CD1c-positive myeloid dendritic cell (primary cell): Measurements from ENCODE around the gene CDYL2.

Experiments
- DNase-seq: peaks from one replicate; pipeline ENCODE4 v3.0.0-alpha.2; 2016; ENCODE audit errors: extremely low spot score

The CDYL2 gene

GRCh38 chr16:80594756-80595155 lies 209.6 kb downstream of the CDYL2 start:
- no peak for DNase-seq

DNA sequence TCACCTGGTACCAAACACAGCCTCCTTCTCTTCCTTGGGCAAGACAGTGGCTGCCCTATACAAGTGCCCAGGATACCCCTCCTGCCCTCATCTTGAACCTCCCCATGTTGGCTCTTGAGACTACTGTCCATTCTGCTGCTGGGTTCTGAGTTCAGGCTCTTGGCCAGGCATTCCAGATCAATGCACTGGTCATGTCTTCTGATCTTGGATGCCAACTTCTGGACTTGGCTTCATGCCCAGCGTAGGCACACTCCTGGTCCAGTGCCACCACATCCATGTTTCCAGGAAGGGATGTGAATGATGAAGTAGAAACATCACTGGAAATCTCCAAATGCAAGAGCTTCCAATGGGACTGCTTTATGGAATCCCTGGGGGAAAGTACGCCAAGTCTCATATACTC lies 212.1 kb downstream of the CDYL2 start:
- DNase-seq = no peak

DNA sequence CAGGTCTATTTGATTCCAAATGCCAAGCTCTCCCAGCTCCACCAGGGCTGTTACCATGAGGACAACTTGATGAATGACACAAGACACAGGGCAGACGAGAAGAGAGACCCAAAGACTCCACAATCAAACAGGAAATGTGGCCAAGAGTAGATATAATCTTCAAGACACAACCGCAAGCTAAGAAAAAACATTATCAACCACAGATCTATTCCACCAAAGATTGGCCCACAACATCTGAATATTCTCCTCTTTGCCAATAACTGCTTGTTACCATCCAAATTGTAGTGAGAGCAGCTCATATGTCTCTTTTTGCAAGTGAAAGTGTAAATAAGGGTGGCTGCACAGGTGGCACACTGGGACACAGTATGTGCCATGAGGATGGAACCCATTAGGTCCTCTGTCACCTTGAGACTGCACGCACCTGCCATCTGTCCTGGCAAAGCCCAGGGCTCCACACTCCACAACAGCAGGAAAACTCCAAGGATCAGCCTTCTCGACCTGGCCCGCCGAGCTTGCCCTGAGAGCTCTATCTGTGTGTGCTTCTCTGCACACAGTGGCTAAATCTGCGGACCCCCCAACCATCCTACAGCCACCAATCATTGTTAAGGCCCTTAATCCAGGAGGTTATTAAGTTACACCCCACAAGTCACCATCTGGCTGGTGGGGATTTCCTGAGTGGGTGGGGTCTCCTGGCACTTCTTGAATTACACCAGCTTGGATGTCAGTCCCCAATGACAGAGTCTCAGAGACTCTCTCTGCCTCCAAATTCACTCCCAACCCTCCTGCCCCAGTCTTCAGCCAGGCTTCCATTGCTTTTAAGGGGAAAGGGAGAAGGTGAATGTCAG lies 213.1 kb downstream of the CDYL2 start:
- DNase-seq = peak; percentile 25

DNA sequence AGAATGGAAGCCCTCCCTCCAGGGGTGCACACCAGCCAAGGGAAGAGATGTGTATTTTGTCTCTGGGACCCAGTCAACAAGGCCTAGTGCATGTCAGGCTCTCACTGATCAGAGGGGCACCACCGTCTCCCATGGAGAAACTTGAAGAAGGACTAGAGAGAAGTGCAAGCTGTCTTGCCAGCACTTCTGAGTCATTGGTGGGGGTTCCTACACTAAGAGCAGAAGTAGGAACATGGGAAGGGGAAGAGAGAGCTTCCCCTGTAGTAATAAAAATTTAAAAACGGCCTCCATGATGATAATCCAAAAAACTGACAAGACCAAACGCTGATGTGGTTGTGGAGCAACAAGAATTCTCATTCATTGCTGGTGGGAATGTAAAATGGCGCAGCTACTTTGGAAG lies 217.3 kb downstream of the CDYL2 start:
- DNase-seq = peak; percentile 55

- no peak for DNase-seq
Measured at GRCh38 chr16:80586476-80586875, 217.9 kb downstream of the CDYL2 start.

DNA sequence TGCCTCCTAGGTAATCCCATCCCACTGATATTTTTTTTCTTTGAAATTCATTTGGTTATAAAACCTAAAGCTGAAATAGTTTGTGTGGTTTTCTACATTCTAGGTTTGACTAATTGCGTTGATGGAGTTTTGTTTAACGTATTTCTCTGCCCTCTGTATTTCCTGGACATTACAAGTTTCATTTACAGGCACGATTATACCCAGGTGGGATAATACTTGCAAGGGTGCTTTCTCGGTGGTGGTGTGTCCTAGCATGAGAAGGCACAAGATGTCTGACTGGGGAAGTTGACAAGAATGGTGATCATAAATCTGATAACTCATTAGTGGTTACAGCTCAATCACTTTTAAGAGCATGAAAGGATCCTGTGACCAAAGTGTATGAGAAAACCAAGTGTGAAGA lies 218.6 kb downstream of the CDYL2 start:
- DNase-seq = no peak

DNA sequence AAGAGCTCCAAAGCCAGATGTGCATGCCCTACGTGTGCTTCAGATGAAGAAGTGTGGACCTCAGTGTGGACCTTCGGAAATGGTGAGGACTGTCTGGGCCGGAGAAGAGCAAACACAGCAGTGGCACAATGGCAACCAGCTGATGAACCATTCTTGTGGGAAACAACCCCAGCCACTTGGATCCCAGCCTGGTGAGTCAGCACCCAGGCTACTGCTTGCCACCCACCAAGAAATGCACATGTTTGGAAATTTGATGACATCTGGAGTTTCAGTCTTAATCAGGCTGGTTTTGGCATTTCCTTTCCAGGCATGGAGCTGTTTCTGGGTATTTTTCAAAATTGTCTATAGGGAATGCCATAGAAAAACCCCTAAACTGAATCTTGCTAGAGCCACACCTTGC lies 220.9 kb downstream of the CDYL2 start:
- DNase-seq = peak; percentile 69

DNA sequence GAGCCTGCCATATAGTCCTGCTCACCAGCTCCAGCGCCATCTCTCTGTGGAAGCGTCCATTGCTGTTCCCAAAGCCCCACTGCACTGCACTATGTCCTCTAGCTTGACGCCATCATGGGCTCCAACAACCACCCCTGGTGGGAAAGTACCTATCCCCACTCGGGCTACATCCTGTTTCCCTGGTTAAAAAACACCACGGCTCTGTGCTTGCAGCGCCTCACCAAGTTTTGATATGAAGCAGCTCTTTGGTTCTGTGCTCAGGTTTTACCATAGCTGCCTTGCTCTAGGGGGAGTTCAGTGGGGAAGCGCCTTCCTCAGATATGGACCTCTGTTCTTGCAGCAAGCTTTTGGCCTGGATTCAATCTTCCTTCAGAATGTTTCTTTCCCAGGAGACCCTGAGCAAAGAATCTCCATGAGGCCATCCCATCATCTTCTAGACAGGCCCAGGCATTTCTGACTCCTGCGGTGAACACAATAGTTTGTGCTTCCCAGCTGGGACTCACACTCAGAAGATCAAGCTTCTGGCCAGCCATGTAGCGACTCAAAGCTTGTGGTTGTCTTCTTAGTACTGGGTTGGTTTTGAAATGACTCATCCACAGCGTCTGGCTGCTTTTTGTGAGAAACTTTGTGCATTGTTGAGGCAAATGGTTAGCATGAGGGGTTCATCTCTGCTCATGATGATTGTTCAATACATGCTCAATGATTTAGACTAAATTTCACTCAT lies 224.1 kb downstream of the CDYL2 start:
- peak; percentile 42 for DNase-seq

- no peak for DNase-seq
Measured at GRCh38 chr16:80577485-80578280, 226.7 kb downstream of the CDYL2 start.

DNA sequence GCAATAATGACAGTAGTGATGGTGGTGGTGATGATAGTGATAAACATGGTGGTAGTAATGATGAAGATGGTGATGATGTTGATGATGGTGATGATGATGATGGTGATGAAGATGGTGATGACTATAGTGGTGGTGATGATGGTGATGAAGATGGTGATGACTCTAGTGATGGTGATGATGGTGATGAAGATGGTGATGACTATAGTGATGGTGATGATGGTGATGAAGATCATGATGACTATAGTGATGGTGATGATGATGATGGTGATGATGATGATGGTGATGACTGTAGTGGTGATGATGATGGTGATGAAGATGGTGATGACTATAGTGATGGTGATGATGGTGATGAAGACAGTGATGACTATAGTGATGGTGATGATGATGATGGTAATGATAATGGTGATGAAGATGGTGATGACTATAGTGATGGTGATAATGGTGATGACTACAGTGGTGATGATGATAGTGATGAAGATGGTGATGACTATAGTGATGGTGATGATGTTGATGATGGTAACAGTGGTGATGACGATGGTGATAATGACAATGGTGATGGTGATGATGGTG lies 228.0 kb downstream of the CDYL2 start:
- no peak for DNase-seq

DNA sequence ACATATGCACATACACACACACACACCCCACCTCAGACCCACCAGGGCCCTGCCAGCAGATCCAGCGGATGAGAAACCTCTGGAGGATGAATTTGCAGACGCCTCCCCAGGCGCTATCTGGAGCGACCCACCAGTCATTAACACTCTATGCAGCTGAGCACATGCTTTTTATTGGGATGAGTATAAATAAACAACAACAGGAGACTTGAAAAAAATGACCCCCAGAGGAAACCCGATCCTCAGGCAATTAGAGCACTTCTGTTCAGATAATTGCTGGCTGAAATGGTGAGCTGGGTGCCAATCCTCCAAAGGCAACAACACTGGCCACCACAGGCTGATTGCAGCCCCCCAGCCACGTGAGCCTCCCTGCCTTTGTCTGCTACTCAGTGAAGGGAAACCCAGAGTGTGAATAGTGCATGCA lies 230.7 kb downstream of the CDYL2 start:
- DNase-seq = no peak

DNA sequence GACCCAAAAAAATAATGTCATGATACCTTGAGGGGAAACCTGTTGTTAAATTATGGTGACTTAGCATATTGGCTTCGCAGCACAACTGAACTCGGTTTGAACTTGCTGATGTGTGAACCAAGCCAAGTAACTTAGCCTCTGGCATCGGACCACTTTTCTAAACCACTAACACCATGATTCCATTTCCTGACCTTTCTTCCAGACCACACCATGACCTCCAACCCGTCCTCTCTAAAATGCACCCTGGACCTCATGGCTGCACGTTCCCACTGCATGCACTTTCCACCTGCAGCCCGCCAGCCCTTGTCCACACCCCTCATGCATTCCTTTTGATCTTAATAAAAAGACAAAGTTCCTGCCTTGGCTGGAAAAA lies 234.3 kb downstream of the CDYL2 start:
- no peak for DNase-seq

- DNase-seq = no peak
Measured at GRCh38 chr16:80569440-80570105, 234.8 kb downstream of the CDYL2 start.

- DNase-seq = no peak
Measured at GRCh38 chr16:80564394-80564793, 240.0 kb downstream of the CDYL2 start.

DNA sequence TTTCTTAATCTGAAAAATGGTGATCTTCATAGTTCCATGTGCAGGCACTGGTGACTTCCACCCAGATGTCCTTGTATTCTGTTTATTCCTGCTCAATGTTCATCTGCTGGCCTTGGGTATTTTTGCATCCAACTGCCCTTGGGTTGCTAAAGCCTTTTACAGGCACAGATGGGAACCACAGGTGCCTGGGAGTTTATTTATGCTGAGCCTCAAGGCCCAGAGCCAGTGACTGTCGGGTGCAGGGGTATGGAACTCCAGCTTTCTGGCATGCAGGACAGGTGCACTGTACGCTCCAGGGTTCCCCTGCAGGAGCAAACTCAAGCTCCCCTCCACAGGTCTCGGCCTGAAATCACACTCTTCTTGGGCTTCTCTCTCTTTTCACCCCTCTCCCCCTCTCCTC lies 241.3 kb downstream of the CDYL2 start:
- DNase-seq = no peak

- DNase-seq = no peak
Measured at GRCh38 chr16:80559369-80559768, 245.0 kb downstream of the CDYL2 start.

GRCh38 chr16:80557037-80557436 lies 247.4 kb downstream of the CDYL2 start:
- DNase-seq = no peak

DNA sequence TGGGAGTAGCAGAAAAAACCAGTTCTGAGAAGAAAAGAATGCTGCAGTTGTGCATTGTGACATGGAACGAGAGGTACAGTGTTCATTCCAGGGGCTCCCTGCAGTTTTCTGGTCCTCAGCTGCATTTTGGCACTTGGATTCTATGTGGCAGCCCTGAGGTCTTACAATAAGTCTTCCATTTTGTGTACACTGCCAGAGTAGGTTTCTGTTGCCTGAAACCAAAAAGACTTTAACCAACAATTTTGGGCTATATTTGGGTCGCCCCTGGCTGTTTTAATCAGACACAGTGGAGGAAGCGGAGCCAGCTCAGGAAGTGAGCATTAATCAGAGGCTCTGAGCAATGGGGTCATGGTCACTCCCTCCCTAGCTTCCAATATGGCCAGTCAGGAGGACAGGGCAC lies 247.9 kb downstream of the CDYL2 start:
- DNase-seq = no peak

GRCh38 chr16:80554033-80554432 lies 250.4 kb downstream of the CDYL2 start:
- DNase-seq = no peak

GRCh38 chr16:80552277-80552676 lies 252.1 kb downstream of the CDYL2 start:
- DNase-seq = no peak
